HEK293 (cell line): ENCODE data around the gene CPN2.

Experiments used
- KLF9 ChIP-seq: fragments of 450-650 bp; formaldehyde crosslinking; IDR thresholded peaks from 2 replicates; pipeline ENCODE4 v1.5.1; 2016; ENCODE audit warnings: missing biosample characterization, missing genetic modification characterization, low read depth
- YY1 ChIP-seq: fragments of 450-650 bp; formaldehyde crosslinking; IDR thresholded peaks from 2 replicates; pipeline ENCODE4 v1.5.1; 2018; ENCODE audit warnings: missing biosample characterization, missing genetic modification characterization
- ZNF76 ChIP-seq: fragments of 450-650 bp; formaldehyde crosslinking; IDR thresholded peaks from 2 replicates; pipeline ENCODE4; 2016; ENCODE audit warnings: low read depth, missing biosample characterization, missing genetic modification characterization, borderline replicate concordance

DNA sequence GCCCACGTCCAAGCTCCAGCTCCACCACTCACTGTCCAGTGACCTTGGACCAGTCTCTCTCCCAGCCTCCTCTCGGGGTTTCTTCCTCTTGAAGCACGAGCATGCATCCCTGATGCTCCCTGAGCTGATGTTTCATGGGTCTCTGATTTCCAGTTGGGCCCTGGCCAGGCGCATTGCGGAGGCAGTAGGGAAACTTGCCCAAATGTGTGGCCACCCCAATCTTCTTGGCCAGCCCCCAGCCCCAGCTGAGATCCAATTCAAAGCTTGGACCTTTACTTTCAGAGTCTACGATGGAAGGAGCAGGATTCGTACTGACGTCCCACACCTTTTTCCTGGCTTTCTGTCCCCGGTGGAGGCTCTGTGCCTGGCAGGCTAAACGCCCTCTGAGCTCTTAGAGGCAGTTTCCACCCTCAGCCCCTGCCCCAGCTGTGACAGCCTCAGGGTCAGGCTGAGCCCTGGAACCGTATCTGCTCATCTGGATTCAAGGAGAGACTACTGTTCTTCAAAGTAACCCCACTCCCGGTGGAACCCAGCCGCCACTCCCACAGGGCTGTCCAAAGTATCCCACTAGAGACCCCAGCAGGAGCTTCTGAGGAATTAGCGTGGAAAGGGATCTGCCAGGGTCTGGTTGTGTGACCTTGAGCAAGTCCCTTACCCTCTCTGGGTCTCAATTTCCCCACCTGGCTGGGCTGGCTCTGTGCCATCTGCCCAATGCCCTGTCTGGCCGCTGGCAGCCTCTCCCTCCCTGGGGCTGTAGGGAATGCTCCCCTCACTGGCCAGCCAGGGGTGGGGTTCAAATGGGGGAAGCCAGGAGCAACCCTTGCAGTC is 37.4 kb downstream of the CPN2 start:
- TF ChIP-seq KLF9, result no peak
- TF ChIP-seq ZNF76 (tag by site-specific recombination), result no peak
- no peak for TF ChIP-seq YY1 (tag by site-specific recombination)
